GM23338 (cell line): ENCODE data around the gene STRA8. TPM values are rescaled to one million over a fixed set of nuclear protein-coding genes. Genes with fewer than 3 reads are reported as not detected.

ENCODE experiments used
- ATAC-seq: fragments of 200-7000 bp; cut with Tn5 transposase; 3 replicates; pipeline ENCODE4 v1.9.1; 2020
- DNase-seq: peaks from one replicate; pipeline ENCODE4 v3.0.0-alpha.2; 2015; ENCODE audit warnings: low spot score
- H2AFZ ChIP-seq: fragments of 200-600 bp; sonication (generic); 2 replicates; pipeline ENCODE4 v1.8.0; 2016; ENCODE audit warnings: antibody characterized with exemption, mild to moderate bottlenecking, moderate library complexity
- H3F3A ChIP-seq: fragments of 200-600 bp; sonication (generic); replicated peaks from 2 replicates; pipeline ENCODE4 v1.8.0; 2017; ENCODE audit warnings: antibody characterized with exemption, mixed run types, low read depth
- H3K27ac ChIP-seq: fragments of 200-600 bp; sonication (generic); 2 replicates; pipeline ENCODE4 v1.6.1; 2016; ENCODE audit warnings: low read depth
- H3K27me3 ChIP-seq: fragments of 200-600 bp; sonication (generic); 2 replicates; pipeline ENCODE4 v1.8.0; 2016; ENCODE audit warnings: mild to moderate bottlenecking, mixed run types, moderate library complexity; ENCODE audit not compliant: insufficient read depth
- H3K36me3 ChIP-seq: fragments of 200-600 bp; sonication (generic); 2 replicates; pipeline ENCODE4 v1.8.0; 2016; ENCODE audit warnings: mild to moderate bottlenecking; ENCODE audit not compliant: insufficient read depth
- H3K4me1 ChIP-seq: fragments of 200-600 bp; sonication (generic); 2 replicates; pipeline ENCODE4 v1.8.0; 2016; ENCODE audit warnings: mild to moderate bottlenecking, moderate library complexity; ENCODE audit not compliant: insufficient read depth
- H3K4me2 ChIP-seq: fragments of 200-600 bp; sonication (generic); 2 replicates; pipeline ENCODE4 v1.7.1; 2017; ENCODE audit warnings: mixed run types
- H3K4me3 ChIP-seq: fragments of 200-600 bp; sonication (generic); 2 replicates; pipeline ENCODE4 v1.6.1; 2016; ENCODE audit warnings: mixed run types
- H3K79me2 ChIP-seq: fragments of 200-600 bp; sonication (generic); replicated peaks from 2 replicates; pipeline ENCODE4 v1.8.0; 2017; ENCODE audit warnings: mild to moderate bottlenecking; ENCODE audit not compliant: insufficient read depth
- H3K9me2 ChIP-seq: fragments of 200-600 bp; sonication (generic); 2 replicates; pipeline ENCODE4 v1.8.0; 2017; ENCODE audit not compliant: insufficient read depth
- H4K20me1 ChIP-seq: fragments of 200-600 bp; sonication (generic); replicated peaks from 2 replicates; pipeline ENCODE4 v1.8.0; 2017; ENCODE audit warnings: mild to moderate bottlenecking; ENCODE audit not compliant: insufficient read depth
- H3K27ac Mint-ChIP-seq: 2 replicates; pipeline ENCODE4 v1.8.0; 2020; ENCODE audit warnings: inconsistent platforms, mild to moderate bottlenecking, moderate library complexity, mixed read lengths
- H3K27me3 Mint-ChIP-seq: 3 replicates; pipeline ENCODE4 v1.8.0; 2022; ENCODE audit warnings: low read depth, mild to moderate bottlenecking, moderate library complexity, mixed read lengths, inconsistent platforms; ENCODE audit not compliant: insufficient read depth, poor library complexity
- H3K36me3 Mint-ChIP-seq: 3 replicates; pipeline ENCODE4 v1.8.0; 2021; ENCODE audit warnings: low read depth, mild to moderate bottlenecking, inconsistent platforms, moderate library complexity, mixed read lengths
- H3K4me1 Mint-ChIP-seq: 3 replicates; pipeline ENCODE4 v1.8.0; 2020; ENCODE audit warnings: mild to moderate bottlenecking, inconsistent platforms, mixed read lengths
- H3K4me3 Mint-ChIP-seq: 3 replicates; pipeline ENCODE4 v1.8.0; 2021; ENCODE audit warnings: moderate library complexity, mild to moderate bottlenecking, inconsistent platforms, mixed read lengths
- H3K9me3 Mint-ChIP-seq: 3 replicates; pipeline ENCODE4 v1.8.0; 2020; ENCODE audit warnings: moderate library complexity, mild to moderate bottlenecking, inconsistent platforms, mixed read lengths
- CREB1 ChIP-seq: fragments of 250-450 bp; sonication (Bioruptor Pico); IDR thresholded peaks from 2 replicates; pipeline ENCODE4 v1.5.0; 2020; ENCODE audit warnings: low read depth, mild to moderate bottlenecking, moderate library complexity
- EZH2 ChIP-seq: fragments of 200-600 bp; sonication (generic); IDR thresholded peaks from one replicate; pipeline ENCODE4 v1.8.0; 2017; ENCODE audit warnings: antibody characterized with exemption, mild to moderate bottlenecking, low read depth; ENCODE audit not compliant: unreplicated experiment
- EZH2phosphoT487 ChIP-seq: fragments of 200-600 bp; sonication (generic); IDR thresholded peaks from one replicate; pipeline ENCODE4 v1.8.1; 2018; ENCODE audit warnings: antibody characterized with exemption; ENCODE audit not compliant: unreplicated experiment
- JUNB ChIP-seq: IDR thresholded peaks from one replicate; pipeline ENCODE4 v1.6.1; 2016; ENCODE audit warnings: antibody characterized with exemption; ENCODE audit not compliant: unreplicated experiment
- NANOG ChIP-seq: IDR thresholded peaks from 2 replicates; pipeline ENCODE4 v1.6.1; 2016; ENCODE audit warnings: antibody characterized with exemption, borderline replicate concordance
- POLR2AphosphoS5 ChIP-seq: IDR thresholded peaks from 2 replicates; pipeline ENCODE4 v1.6.1; 2016; ENCODE audit warnings: antibody characterized with exemption, low read depth
- STAT1 ChIP-seq: IDR thresholded peaks from one replicate; pipeline ENCODE4 v1.6.1; 2016; ENCODE audit warnings: antibody characterized with exemption; ENCODE audit not compliant: unreplicated experiment
- ZNF114 ChIP-seq: fragments of 250-450 bp; sonication (Bioruptor Pico); IDR thresholded peaks from 2 replicates; pipeline ENCODE4 v1.5.0; 2020; ENCODE audit warnings: mild to moderate bottlenecking, moderate library complexity
- ZNF331 ChIP-seq: fragments of 250-450 bp; sonication (Bioruptor Pico); IDR thresholded peaks from 2 replicates; pipeline ENCODE4 v1.5.0; 2020; ENCODE audit warnings: low read depth, mild to moderate bottlenecking, moderate library complexity
- polyA plus RNA-seq: library from polyadenylated mRNA; unstranded; fragments of >200 nt; fragmentation: Nextera tagmentation; extraction: Ambion mirVana; gene quantifications from 2 replicates; pipeline ENCODE4 v1.2.1, GENCODE V29; 2016
- total RNA-seq: library from RNA; depleted of rRNA; stranded (reverse); fragments of >200 nt; shearing (Covaris generic); gene quantifications from 2 replicates; pipeline ENCODE4 v1.2.3, GENCODE V29; 2014
- TF ChIP-seq, protein P1 (sequence below): fragments of 250-450 bp; sonication (Bioruptor Pico); IDR thresholded peaks from 2 replicates; pipeline ENCODE4 v1.5.0; 2020; ENCODE audit warnings: mild to moderate bottlenecking, moderate library complexity
- TF ChIP-seq, protein P2 (sequence below), 2 experiments: fragments of 200-600 bp in 1 of 2; sonication (generic) in 1 of 2; conservative IDR thresholded peaks; 2 replicates each; pipeline versions ENCODE4 v1.5.1 to v1.6.1; 2016 to 2017; ENCODE audit warnings: antibody characterized with exemption in 2 of 2, low read depth in 2 of 2, mild to moderate bottlenecking in 2 of 2, moderate library complexity in 1 of 2
- TF ChIP-seq, protein P3 (sequence below): IDR thresholded peaks from 2 replicates; pipeline ENCODE4 v1.6.1; 2016; ENCODE audit warnings: antibody characterized with exemption
- TF ChIP-seq, protein P4 (sequence below): IDR thresholded peaks from one replicate; pipeline ENCODE4 v1.6.1; 2018; ENCODE audit warnings: antibody characterized with exemption; ENCODE audit not compliant: unreplicated experiment

STRA8 gene
- total and polyA plus RNA-seq, 2 experiments from 2014 or later: not detected

DNA sequence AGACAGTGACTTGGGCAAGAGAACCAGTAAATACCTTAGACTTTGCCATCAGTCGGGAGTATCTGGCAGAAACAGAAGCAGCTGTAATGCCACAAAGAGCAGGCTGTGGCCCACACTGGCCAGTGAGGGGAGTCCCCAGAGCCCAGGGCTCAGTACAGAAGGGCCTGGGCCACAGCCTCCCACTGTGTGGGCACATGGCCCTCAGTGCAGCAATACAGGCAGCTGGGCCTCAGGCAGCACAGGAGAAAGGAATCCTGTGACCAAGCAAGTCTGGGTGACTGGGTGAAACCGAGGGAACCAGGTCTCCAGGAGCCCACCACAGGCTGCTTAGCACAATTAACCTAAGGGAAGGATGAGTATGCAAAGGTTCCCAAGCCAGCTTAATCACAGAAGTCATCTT is 36.3 kb upstream of the STRA8 start:
- Histone ChIP-seq H3K4me1 (peaks cover 10% of the 10 kb centered on the region; the same call in 1 of the 2 replicates), H4K20me1 (no peaks in the 10 kb centered on the region), H3F3A (no peaks in the 10 kb centered on the region), H3K4me2 (no peak overlapping the region), H3K27me3 (no peaks in the 10 kb centered on the region), H3K4me3 (no peak overlapping the region), H3K9me2 (no peaks in the 10 kb centered on the region), H2AFZ (no peak overlapping the region), H3K36me3 (peaks cover 7% of the 10 kb centered on the region; the same call in 1 of the 2 replicates), H3K27ac (no peak overlapping the region), H3K79me2 (no peaks in the 10 kb centered on the region)
- ATAC-seq (no peak), DNase-seq (no peak)
- Mint-ChIP-seq H3K9me3 (no peaks in the 10 kb centered on the region), H3K4me1 (peaks cover 17% of the 10 kb centered on the region), H3K27me3 (peaks cover 5% of the 10 kb centered on the region), H3K4me3 (no peak overlapping the region), H3K27ac (no peak overlapping the region), H3K36me3 (peaks cover 15% of the 10 kb centered on the region)
- no peak for TF ChIP-seq STAT1
- TF ChIP-seq, protein P1, sequence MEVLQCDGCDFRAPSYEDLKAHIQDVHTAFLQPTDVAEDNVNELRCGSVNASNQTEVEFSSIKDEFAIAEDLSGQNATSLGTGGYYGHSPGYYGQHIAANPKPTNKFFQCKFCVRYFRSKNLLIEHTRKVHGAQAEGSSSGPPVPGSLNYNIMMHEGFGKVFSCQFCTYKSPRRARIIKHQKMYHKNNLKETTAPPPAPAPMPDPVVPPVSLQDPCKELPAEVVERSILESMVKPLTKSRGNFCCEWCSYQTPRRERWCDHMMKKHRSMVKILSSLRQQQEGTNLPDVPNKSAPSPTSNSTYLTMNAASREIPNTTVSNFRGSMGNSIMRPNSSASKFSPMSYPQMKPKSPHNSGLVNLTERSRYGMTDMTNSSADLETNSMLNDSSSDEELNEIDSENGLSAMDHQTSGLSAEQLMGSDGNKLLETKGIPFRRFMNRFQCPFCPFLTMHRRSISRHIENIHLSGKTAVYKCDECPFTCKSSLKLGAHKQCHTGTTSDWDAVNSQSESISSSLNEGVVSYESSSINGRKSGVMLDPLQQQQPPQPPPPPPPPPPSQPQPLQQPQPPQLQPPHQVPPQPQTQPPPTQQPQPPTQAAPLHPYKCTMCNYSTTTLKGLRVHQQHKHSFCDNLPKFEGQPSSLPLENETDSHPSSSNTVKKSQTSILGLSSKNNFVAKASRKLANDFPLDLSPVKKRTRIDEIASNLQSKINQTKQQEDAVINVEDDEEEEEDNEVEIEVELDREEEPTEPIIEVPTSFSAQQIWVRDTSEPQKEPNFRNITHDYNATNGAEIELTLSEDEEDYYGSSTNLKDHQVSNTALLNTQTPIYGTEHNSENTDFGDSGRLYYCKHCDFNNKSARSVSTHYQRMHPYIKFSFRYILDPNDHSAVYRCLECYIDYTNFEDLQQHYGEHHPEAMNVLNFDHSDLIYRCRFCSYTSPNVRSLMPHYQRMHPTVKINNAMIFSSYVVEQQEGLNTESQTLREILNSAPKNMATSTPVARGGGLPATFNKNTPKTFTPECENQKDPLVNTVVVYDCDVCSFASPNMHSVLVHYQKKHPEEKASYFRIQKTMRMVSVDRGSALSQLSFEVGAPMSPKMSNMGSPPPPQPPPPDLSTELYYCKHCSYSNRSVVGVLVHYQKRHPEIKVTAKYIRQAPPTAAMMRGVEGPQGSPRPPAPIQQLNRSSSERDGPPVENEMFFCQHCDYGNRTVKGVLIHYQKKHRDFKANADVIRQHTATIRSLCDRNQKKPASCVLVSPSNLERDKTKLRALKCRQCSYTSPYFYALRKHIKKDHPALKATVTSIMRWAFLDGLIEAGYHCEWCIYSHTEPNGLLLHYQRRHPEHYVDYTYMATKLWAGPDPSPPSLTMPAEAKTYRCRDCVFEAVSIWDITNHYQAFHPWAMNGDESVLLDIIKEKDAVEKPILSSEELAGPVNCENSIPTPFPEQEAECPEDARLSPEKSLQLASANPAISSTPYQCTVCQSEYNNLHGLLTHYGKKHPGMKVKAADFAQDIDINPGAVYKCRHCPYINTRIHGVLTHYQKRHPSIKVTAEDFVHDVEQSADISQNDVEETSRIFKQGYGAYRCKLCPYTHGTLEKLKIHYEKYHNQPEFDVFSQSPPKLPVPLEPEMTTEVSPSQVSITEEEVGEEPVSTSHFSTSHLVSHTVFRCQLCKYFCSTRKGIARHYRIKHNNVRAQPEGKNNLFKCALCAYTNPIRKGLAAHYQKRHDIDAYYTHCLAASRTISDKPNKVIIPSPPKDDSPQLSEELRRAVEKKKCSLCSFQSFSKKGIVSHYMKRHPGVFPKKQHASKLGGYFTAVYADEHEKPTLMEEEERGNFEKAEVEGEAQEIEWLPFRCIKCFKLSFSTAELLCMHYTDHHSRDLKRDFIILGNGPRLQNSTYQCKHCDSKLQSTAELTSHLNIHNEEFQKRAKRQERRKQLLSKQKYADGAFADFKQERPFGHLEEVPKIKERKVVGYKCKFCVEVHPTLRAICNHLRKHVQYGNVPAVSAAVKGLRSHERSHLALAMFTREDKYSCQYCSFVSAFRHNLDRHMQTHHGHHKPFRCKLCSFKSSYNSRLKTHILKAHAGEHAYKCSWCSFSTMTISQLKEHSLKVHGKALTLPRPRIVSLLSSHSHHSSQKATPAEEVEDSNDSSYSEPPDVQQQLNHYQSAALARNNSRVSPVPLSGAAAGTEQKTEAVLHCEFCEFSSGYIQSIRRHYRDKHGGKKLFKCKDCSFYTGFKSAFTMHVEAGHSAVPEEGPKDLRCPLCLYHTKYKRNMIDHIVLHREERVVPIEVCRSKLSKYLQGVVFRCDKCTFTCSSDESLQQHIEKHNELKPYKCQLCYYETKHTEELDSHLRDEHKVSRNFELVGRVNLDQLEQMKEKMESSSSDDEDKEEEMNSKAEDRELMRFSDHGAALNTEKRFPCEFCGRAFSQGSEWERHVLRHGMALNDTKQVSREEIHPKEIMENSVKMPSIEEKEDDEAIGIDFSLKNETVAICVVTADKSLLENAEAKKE (CRISPR knock-in tag): no peak
- no peak for TF ChIP-seq NANOG
- TF ChIP-seq, protein P2, sequence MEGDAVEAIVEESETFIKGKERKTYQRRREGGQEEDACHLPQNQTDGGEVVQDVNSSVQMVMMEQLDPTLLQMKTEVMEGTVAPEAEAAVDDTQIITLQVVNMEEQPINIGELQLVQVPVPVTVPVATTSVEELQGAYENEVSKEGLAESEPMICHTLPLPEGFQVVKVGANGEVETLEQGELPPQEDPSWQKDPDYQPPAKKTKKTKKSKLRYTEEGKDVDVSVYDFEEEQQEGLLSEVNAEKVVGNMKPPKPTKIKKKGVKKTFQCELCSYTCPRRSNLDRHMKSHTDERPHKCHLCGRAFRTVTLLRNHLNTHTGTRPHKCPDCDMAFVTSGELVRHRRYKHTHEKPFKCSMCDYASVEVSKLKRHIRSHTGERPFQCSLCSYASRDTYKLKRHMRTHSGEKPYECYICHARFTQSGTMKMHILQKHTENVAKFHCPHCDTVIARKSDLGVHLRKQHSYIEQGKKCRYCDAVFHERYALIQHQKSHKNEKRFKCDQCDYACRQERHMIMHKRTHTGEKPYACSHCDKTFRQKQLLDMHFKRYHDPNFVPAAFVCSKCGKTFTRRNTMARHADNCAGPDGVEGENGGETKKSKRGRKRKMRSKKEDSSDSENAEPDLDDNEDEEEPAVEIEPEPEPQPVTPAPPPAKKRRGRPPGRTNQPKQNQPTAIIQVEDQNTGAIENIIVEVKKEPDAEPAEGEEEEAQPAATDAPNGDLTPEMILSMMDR (conservative IDR thresholded peaks at IDR 0.05; ENCODE audit: low read depth in 2 of 2): no peak
- no peak for TF ChIP-seq CREB1 (CRISPR knock-in tag)
- TF ChIP-seq, protein P3, sequence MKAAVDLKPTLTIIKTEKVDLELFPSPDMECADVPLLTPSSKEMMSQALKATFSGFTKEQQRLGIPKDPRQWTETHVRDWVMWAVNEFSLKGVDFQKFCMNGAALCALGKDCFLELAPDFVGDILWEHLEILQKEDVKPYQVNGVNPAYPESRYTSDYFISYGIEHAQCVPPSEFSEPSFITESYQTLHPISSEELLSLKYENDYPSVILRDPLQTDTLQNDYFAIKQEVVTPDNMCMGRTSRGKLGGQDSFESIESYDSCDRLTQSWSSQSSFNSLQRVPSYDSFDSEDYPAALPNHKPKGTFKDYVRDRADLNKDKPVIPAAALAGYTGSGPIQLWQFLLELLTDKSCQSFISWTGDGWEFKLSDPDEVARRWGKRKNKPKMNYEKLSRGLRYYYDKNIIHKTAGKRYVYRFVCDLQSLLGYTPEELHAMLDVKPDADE: no peak
- TF ChIP-seq POLR2AphosphoS5: no peak
- no peak for TF ChIP-seq EZH2phosphoT487
- TF ChIP-seq JUNB: no peak
- no peak for TF ChIP-seq ZNF114 (CRISPR knock-in tag)
- no peak for TF ChIP-seq ZNF331 (CRISPR knock-in tag)
- TF ChIP-seq EZH2: no peak
- TF ChIP-seq, protein P4, sequence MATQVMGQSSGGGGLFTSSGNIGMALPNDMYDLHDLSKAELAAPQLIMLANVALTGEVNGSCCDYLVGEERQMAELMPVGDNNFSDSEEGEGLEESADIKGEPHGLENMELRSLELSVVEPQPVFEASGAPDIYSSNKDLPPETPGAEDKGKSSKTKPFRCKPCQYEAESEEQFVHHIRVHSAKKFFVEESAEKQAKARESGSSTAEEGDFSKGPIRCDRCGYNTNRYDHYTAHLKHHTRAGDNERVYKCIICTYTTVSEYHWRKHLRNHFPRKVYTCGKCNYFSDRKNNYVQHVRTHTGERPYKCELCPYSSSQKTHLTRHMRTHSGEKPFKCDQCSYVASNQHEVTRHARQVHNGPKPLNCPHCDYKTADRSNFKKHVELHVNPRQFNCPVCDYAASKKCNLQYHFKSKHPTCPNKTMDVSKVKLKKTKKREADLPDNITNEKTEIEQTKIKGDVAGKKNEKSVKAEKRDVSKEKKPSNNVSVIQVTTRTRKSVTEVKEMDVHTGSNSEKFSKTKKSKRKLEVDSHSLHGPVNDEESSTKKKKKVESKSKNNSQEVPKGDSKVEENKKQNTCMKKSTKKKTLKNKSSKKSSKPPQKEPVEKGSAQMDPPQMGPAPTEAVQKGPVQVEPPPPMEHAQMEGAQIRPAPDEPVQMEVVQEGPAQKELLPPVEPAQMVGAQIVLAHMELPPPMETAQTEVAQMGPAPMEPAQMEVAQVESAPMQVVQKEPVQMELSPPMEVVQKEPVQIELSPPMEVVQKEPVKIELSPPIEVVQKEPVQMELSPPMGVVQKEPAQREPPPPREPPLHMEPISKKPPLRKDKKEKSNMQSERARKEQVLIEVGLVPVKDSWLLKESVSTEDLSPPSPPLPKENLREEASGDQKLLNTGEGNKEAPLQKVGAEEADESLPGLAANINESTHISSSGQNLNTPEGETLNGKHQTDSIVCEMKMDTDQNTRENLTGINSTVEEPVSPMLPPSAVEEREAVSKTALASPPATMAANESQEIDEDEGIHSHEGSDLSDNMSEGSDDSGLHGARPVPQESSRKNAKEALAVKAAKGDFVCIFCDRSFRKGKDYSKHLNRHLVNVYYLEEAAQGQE: no peak
